GM19468 (cell line): ENCODE data around the gene FAM32A.
"Not testable (repeated sequence)": the region's sequence is repeated elsewhere in the genome, so short reads cannot be mapped to it uniquely, and the experiment has no call there.

Experiments used
- ATAC-seq: cut with Tn5 transposase; IDR thresholded peaks from one replicate; pipeline ENCODE4 v1.9.1; 2021; ENCODE audit warnings: mild to moderate bottlenecking, moderate library complexity, moderate number of reproducible peaks; ENCODE audit not compliant: unreplicated experiment; ENCODE audit errors: extremely low read depth

The FAM32A gene

DNA sequence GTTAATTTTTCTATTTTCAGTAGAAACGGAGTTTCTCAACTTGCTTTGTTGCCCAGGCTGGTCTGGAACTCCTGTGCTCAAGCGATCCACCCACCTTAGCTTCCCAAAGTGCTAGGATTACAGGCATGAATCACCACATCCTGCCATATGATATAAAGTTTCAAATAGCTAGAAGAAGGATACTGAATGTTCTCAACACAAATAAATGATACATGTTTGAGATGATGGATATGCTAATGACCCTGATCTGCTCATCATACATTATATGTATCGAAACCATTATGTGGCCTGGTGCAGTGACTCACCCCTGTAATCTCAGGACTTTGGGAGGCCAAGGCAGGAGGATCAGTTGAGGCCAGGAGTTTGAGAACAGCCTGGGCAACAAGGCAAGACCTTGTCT lies 23.4 kb upstream of the FAM32A start:
- ATAC-seq: no peak

DNA sequence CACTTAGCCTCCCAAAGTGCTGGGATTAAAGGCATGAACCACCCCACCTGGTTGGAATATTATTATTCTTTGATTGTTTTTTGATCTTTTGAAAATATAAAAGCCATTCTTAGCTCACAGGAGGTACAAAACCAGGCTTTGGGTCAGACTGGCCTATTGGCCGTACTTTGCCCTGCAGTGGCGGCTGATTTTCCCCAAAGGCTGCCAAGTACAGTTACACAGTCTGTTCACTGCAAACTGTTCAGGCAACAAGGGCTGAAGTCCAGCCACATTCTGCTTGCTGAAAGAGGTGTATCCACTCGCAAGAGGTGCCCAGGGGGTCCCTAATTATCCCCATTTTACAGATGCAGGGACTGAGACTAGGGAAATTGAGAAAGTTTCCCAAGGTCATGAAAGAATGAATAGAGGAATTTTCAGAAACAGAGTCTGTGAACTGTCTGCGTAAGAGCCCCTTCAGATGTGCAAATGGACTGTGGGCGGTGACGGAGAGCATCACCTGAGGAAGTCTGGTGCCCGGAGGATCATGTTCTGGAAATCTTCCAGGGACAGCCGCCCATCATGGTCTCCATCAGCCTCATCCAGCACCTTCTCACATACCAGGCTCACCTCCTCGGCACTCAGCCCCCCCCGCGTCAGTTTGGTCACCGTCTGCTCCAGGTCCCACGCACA lies 20.9 kb upstream of the FAM32A start:
- no peak for ATAC-seq

DNA sequence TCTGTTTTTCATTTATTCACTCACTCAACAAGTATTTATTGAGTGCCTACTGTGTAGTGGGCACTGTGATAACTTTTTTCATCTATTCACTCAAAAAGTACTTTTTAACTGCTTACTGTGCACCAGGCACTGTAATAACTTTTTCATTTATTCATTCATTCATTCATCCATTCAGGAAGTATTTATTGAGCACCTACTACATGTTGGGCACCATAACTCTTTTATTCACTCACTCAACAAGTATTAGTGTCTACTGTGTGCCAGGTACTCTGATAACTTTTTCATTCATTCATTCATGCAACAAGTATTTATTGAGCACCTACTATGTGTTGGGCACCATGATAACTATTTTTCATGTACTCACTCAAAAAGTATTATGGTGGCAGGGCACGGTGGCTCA lies 18.8 kb upstream of the FAM32A start:
- no peak for ATAC-seq

DNA sequence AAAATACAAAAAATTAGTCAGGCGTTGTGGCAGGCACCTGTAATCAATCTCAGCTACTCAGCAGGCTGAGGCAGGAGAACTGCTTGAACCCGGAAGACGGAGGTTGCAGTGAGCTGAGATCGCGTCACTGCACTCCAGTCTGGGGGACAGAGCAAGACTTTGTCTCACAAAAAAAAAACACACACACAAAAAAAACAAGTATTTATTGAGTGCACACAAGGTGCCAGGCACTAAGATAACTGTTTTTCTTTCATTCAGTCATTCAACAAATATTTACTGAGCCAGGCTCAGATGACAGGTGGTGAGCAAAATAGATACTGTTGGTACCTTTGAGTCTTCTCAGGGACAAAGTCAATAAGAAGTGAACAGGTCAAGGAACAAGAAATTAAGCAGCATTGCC lies 18.2 kb upstream of the FAM32A start:
- ATAC-seq: no peak

DNA sequence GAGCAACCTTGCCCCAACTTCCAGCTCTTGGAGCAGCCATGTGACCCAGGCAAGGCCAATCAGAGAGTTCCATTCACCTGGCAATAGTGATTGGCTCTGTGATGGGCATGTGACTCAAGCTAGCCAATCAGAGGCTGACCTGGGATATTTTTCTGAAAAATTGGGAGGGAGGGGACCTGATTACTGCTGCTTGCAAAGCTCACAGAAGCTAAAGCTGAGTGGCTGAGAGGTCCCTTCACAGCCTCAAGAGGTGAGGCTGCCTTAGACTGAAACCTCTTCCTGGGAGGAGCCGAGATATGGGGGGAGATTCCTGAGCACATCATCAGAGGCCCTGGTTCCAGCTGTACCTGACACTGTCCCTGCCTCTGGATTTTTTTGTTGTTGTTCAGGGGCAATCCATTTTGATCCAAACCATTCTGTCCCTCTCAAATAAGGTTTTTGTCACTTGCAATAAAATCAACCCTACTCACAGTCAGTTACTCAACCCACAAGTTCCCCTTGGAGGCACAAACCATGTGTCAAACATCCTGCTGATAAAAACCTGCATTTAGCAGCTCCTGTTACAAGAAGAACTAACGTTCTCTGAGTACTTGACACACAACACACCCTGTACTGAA lies 16.6 kb upstream of the FAM32A start:
- no peak for ATAC-seq

DNA sequence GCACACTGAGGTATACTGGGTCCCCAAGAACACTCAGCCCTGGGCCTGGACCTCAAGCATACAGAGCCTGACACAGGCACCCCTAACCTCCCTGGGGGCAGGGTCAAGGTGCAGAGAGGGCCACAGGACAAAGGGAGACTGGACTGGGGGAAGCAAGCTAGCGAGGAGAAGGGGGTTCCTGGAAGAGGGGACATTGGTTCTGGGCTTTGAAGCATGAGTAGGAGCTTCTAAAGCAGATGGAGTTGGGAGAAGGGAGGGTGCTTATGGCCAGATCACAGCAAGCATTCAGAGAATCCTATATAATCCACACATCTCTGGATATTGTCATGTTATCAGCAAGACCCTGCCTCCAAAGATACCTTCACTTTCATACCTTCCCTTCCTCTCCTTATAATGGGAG lies 15.1 kb upstream of the FAM32A start:
- ATAC-seq: no peak

DNA sequence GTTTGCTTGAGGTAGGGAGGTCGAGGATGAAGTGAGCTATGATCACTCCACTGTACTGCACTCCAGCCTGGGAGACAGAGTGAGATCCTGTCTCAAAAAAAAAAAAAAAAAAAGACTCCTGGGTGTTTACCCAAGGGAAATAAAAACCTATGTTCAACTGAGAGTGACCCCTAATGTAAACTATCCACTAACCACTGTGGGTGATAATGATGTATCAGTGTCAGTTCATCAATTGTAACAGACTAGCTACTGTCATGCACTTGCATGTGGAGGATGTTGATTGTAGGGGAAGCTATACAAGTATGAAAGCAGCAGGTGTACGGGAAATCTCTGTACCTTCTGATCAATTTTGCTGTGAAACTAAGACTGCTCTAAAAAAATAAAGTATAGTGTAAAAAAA lies 9.3 kb upstream of the FAM32A start:
- no peak for ATAC-seq

DNA sequence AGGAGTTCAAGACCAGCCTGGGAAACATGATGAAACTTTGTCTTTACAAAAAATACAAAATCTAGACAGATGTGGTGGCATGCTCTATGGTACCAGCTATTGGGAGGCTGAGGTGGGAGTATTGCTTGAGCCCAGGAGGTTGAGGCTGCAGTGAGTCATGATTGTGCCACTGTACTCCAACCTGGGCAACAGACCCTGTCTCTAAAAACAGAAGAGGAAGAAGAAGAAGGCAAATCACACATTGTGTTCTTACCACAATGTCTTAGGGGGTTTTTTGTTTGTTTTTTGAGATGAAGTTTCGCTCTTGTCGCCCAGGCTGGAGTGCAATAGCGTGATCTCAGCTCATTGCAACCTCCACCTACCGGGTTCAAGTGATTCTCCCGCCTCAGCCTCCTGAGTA lies 6.3 kb upstream of the FAM32A start:
- ATAC-seq: not testable (repeated sequence)

DNA sequence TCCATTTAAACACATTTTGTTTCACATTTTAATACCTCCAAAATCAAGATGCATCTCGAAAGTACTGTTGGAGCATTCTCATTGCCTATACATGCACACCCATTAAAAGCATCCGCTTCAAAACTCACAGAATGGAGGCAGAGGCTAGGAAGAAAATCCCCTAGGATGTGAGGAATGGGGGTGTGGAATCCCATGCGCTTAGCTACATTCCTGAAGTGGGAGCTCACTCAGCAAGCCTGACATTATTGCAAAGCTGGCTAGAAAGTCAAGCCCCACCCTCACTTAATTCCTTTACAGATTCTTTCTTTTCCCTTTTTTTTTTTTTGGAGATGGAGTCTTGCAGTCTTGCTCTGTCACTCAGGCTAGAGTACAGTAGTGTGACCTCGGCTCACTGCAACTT lies 4.6 kb upstream of the FAM32A start:
- ATAC-seq: no peak

DNA sequence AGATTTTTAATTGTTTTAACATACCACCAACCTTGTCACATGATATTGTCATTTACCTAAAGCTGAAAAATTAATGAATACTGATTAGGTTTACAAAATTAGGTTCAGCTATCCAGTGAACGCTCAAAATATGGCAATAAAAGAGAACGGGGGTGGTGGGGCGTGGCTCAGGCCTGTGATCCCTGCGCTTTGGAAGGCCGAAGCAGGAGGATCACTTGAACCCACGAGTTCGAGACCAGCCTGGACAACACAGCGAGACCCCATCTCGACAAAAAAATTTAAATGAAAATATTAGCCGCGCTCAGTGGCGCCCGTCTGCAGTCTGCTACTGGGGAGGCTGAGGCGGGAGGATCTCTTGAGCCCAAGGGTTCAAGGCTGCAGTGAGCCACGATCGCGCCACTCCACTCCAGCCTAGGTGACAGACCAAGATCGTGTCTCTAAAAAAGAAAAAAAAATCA lies 516 bp upstream of the FAM32A start:
- ATAC-seq: no peak

DNA sequence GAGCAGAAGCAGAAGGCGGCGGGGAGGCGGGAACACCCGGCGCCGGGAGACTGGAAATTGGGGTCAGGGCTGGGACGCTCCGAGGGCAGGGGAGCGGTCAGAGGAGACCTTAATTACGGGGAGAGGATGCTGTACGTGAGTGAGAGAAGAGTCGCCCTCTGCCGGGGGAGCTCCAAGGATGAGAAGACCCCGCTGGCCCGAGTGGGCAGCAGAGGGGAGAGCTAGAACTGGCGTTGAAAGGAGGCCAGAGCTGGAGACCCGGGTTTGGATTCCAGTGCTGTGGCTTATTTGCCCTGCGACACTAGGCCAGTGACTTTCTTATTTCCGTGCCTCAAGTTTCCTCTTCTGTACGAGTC lies 536 bp downstream of the FAM32A start:
- ATAC-seq: no peak

DNA sequence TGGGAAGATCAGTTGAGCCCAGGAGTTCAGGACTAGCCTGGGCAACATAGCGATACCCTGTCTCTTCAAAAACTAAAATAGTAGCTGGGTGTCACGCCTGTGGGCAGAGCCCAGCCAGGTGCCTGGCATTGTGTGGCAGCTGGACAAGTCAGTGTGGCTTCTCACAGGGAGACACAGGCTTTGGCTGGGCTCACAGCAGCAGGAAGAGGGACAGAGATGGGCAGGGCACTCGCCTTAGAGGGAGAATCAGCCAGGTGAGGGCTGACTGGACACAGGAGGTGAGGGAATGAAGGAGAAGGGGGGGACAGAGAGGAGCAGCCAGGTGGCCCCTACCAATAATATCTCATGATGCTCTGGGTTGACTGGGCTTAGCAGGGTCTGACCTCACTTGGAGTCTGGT lies 3.3 kb downstream of the FAM32A start:
- no peak for ATAC-seq

DNA sequence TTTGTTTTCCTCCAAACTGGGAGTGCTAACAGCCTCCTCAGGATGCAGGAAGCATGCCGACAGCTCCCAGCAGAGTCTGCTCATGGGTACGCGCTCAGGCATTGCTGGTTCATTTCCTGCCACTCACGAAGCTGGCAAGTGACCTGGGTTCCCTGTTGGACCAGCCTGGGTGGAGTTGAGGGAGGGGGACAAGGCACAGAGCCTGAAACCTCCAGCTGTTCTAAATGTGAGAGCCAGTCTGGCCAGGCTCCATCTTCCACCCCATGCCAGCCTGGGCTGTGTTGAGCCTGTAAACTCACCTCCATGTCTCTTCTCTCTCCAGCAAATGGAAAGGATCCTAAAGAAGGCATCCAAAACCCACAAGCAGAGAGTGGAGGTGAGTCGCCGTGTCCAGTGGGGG lies 5.0 kb downstream of the FAM32A start:
- no peak for ATAC-seq

DNA sequence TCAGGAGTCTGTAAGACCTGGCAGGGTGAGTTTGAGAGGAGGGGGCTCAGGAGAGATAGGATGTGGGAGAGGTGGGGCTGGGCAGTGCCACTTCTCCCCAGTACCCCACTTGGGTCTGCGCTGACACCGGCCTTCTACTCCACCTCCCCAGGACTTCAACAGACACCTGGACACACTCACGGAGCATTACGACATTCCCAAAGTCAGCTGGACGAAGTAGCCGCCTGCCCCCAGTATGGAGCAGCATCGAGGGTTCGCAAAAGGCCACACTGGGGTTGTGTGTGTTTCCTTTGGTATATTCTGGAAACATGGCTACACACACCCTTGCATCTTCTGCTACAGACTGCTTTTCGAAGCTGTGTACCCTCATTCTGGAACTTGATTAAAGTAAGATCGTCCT lies 5.5 kb downstream of the FAM32A start:
- ATAC-seq: no peak

DNA sequence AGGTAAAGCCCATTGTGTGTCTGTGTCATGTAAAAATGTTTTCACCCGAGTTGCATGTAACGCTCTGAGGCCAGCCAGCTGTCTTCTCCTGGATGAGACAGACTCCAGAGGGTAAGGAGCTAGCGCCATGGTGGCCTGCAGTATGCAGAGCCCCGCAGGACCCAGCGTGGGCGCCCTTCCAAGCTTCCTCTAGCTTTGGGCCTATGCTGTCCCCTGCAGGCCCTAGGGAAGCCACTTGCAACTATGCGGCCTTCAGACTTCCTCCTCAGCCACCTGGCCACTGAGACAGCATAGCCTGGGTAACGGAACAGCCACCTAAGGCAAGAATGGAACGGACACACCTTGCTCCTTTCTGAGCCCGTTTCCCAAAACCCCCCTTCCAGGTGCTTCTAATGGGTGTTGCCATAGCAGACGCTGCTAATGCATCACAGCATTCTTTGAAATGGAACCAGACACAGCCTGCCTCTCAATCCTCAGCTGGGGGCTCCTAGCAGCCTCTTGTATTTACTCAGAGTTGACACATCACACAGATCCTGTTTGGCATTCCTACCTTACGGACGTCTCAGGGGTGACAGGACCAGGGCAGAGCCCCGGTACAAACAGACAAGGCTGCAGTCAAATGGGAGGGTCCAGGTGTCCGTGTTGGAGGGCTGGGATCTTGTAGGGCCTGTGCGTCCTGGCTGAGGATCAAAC lies 6.2 kb downstream of the FAM32A start:
- ATAC-seq: no peak

DNA sequence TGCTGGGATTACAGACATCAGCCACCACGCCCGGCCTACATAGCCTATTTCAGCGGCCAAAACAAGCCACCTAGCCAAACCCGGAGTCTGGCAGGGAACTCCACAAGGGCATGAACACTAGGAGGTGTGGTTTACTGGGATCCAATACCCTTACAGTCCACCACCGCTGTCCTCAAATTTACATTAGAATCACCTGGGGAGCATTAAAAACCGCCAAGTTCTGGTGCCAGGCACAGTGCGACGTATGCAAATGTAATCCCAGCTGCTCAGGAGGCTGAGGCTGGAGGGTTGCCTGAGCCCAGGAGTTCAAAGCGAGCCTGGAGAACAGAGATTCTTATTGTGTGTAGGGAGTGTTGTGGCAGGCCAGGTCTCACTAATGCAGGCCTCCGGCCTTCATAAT lies 8.3 kb downstream of the FAM32A start:
- no peak for ATAC-seq

DNA sequence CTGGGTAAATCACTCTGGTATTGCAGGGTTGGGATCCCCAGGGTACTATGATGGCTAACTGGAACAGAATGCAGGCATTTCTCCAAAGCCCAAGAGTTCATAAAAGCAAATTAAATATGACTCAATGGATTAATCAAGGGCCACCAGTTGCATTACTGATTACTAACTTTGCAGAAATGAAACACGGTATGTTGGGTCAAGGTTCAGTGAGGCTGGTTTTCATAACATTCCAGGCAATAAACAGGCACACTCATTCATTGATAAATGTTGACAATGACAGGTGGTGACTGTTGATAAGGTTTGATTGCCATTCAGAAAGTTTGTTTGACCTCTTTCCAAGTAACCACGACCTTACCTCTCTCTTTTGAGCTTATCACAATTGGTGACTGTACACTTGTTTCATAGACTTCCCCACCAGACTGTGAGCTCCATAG lies 12.0 kb downstream of the FAM32A start:
- ATAC-seq: peak; percentile 6

DNA sequence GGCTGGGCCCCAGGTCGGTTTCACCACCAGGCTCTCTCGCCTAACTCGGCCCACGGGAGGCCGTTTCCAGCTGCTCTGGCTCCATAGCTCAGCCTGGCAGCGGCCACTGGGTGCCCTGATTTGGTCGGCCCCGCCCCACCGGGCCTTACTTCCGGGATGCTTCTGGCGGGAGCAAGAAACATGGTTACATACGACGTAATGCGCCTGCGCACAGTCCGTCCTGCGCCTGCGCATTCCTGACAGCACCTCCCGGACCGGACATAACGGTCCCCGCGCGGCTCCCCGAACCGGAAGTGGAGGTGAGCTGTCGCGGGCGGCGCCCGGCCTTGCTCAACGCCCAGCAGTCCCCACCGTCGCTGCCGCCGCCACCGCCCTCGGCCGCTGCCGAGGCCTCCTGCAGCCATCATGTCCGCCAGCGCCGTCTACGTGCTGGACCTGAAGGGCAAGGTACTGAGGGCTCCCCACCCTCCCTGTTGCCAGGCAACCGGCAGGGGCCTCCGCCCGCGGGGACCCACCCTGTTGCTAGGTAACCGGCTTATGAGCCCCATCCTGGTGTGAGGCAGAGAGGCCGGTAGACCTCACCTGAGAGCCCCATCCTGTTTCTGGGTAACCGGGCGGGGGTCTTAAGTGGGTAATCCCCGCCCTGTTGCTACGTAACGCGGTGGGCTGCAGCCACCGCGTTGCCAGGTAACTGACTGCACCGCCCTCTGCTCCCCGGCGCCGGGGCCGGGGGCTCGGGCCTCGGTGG lies 12.6 kb downstream of the FAM32A start, which contains the start of gene AP1M1:
AP1M1 (plus strand) TSS at position 290 of the 748 bp plus-strand sequence; CDS start at position 406, 116 bp downstream.
- ATAC-seq: peak; percentile 81

DNA sequence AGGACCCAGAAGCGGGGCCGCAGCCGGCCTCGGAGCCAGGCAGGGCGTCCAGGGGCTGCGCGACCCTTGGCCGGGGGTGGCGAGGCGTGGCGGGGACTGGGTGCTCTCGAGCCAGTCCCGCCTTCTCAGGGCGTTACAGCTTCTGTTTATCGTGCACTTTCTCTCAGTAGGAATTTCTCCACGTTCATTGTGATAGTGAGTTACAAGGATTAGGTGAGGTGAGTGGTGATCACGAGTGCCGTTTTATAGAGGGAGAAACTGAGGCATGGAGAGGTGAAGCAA lies 13.1 kb downstream of the FAM32A start:
- ATAC-seq: no peak

DNA sequence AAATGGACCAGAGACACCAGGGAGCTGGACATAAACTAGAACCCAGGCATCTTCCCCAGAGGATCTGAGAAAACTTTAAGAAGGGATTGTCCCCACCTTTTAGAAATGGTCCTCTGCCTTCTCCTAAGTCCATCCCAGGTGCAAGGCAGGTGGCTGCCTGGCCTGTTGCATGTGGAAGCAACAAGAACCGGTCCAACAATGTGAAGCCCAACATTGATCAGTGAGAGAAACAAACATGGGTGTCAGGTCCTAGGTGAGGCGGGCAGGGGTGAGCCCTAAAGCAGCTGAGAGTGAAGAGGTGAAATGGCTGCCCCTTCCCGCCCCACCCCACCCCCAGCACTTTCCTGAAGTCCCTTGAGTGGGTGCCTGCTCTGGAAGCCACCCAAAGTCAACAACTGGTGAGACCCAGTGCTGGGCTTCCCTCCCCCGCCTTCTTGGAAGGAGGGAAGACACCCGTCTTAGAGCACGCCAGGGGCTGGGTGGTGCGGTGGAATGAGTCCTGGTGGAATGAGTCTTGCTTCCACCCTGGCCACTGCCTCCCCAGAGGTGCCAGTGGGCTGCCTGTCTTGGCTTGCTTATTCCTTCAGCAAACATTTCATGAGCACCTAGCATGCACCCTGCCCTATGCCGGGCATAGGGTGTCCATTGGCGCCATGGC lies 14.2 kb downstream of the FAM32A start:
- ATAC-seq: no peak
